GM12873 (cell line): ENCODE results near the gene ZFPM1.

Experiments used
- CTCF ChIP-seq: IDR thresholded peaks from 2 replicates; pipeline ENCODE4 v1.5.1; 2012; ENCODE audit warnings: low read depth, mild to moderate bottlenecking, moderate library complexity, low read length, control low read depth; ENCODE audit not compliant: insufficient read depth; ENCODE audit errors: missing control alignments

The ZFPM1 gene

DNA sequence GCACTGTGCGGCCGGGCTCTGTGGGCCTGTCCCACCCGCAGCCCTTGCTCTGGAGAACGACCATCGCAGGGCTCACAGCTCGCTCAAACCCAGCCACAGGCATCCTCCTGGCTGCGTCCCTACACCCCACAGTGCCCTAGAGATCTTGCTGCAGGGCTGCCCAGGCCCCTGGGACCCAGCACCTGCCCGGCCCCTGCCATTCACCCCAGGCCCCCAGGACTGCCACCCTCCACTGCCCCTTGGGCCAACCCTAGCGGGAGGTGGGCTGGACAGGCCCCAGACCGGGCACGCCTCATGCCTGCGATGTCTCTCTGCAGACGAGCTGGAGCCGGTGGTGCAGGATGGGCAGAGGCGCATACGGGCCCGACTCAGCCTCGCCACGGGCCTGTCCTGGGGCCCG lies 61.0 kb downstream of the ZFPM1 start:
- no peak for TF ChIP-seq CTCF

DNA sequence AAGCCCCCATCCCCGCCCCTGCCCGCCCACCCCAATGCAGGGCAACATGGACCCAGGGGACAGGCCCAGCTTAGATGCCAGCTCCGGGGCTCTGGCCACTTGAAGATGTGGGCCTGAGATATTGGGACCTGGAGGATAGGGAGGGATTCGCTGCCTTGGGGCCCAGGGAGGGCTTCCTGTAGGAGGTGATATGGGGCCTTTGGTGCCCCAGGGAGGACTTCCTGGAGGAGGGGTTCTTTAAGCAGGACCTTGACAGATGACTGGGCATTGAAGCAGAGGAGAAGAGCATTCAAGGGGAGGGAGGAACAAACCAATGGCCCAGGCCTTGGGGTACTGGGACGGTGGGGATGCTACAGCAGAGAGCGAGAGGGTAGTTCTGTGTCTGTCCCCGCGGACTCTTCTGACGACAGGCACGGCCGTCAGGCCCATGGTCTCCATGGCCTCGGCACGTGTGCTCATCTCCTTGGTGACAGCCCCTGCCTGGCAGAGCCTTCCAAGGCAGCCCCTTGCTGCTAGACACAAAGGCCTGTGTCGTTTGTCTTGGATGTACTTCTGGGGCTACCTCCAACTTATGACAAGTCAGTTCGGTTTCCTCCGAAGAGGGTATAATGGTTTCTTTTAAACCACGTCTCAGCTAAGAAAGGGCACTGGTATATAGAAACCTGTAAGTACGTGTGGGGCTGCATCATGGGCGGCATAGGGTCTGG lies 61.6 kb downstream of the ZFPM1 start:
- TF ChIP-seq CTCF: no peak

DNA sequence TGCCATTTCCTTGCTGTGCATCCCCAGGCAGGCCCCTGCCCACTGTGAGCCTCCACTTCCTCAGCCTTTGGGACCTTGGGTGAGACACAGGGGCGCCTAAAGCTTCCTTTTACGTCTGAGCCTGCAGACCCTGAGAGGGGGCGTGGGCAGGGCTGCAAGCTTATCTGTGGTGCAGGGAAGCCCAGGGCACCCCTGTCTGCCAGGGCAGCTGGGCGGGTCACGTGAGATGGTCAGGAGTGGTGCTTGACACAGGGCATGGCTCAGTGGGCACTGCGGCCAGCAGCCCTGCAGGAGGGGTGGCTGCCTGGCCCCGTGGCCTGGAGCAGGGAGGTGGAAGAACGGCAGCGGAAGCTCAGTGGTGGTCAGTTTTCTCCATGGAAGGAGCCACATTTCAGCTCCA lies 62.3 kb downstream of the ZFPM1 start:
- no peak for TF ChIP-seq CTCF

DNA sequence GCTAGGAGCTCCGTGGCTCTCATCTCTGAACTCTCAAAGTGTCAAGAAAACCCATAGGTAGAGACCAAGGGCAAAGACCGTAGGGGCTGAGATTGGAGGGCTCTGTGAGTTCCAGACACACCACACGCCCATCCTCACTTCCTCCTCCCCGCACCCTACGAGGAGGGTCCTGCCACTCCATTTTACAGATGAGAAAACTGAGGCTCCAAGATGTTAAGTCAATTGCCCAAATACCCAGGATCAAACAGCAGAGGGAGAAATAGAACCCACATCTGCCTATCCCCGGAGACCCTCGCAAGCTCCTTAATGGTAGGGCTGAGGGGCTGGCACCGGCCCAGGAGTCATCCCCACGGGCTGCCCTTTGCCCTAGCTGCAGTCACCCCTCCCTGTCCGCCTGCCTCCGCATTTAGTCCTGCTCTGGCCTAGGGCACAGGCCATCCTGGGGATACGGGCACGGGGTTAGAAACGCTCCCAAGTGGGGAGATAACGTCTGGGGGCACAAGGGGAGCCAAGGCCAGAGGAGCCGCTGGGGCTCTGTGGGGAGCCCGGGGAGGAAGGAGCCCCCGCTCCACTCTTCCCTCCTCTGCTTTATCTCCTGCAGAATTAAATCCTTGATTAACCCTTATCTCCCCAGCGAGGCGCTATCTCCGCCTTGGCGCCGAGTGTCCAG lies 63.0 kb downstream of the ZFPM1 start:
- TF ChIP-seq CTCF: no peak

GRCh38 chr16:88516601-88517061 lies 63.6 kb downstream of the ZFPM1 start:
- no peak for TF ChIP-seq CTCF

GRCh38 chr16:88519240-88519639 lies 66.2 kb downstream of the ZFPM1 start:
- no peak for TF ChIP-seq CTCF

DNA sequence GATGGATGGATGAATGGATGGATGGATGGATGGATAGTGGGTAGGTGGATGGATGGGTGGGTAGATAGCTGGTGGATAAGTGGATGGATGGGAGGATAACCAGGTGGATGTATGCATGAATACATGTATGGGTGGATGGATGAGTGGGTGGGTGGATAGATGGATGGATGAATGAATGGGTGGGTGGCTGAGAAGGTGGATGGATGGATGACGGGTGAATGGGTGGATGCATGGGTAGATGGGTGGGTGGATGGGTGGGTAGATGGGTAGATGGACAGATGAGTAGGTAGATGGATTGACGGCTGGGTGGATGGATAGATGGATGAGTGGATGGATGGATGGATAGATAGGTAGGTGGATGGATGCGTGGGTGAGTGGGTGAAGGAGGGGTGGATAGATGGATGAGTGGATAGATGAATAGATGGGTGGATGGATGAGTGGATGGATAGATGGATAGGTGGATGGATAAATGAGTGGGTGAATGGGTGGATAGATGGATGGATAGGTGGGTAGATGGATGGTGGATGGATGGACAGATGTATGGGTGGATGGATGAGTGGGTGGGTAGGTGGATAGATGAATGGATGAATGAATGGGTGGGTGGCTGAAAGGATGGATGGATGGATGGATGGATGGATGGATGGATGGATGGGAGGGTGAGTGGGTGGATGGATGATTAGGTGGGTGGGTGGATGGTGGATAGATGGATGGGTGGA lies 67.0 kb downstream of the ZFPM1 start:
- no peak for TF ChIP-seq CTCF
